Hepatocyte (in vitro differentiated cells): ENCODE data around the gene DCAF8L1.
"Not testable (repeated sequence)": the region's sequence is repeated elsewhere in the genome, so short reads cannot be mapped to it uniquely, and the experiment has no call there.

Experiments
- EZH2 ChIP-seq: fragments of 200-600 bp; sonication (generic); IDR thresholded peaks from 2 replicates; pipeline ENCODE4 v1.6.1; 2016; ENCODE audit warnings: antibody characterized with exemption, mild to moderate bottlenecking, borderline replicate concordance
- EZH2phosphoT487 ChIP-seq: fragments of 200-600 bp; sonication (generic); IDR thresholded peaks from one replicate; pipeline ENCODE4 v1.6.1; 2018; ENCODE audit warnings: antibody characterized with exemption, mild to moderate bottlenecking, low read depth, moderate library complexity; ENCODE audit not compliant: unreplicated experiment, severe bottlenecking
- TF ChIP-seq, protein P1 (sequence below): fragments of 200-600 bp; sonication (generic); IDR thresholded peaks from 2 replicates; pipeline ENCODE4 v1.5.1; 2016; ENCODE audit warnings: antibody characterized with exemption, mild to moderate bottlenecking; ENCODE audit not compliant: poor library complexity

DNA sequence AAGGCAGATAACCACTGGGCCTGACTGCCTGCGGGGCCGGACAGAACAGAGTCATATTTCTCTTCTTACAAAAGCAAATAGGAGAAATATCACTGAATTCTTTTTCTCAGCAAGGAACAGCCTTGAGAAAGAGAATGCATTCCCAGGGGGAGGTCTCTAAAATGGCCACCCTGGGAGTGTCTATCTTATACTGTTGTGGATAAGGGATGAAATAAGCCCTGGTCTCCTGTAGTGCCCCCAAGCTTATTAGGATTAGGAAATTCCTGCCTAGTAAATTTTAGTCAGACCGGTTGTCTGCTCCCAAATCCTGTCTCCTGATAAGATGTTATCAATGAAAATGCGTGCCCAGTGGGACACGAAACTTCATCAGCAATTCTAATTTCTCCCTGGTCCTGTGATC, 20.8 kb downstream of the DCAF8L1 start:
- TF ChIP-seq, protein P1, sequence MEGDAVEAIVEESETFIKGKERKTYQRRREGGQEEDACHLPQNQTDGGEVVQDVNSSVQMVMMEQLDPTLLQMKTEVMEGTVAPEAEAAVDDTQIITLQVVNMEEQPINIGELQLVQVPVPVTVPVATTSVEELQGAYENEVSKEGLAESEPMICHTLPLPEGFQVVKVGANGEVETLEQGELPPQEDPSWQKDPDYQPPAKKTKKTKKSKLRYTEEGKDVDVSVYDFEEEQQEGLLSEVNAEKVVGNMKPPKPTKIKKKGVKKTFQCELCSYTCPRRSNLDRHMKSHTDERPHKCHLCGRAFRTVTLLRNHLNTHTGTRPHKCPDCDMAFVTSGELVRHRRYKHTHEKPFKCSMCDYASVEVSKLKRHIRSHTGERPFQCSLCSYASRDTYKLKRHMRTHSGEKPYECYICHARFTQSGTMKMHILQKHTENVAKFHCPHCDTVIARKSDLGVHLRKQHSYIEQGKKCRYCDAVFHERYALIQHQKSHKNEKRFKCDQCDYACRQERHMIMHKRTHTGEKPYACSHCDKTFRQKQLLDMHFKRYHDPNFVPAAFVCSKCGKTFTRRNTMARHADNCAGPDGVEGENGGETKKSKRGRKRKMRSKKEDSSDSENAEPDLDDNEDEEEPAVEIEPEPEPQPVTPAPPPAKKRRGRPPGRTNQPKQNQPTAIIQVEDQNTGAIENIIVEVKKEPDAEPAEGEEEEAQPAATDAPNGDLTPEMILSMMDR, result not testable (repeated sequence)
- TF ChIP-seq EZH2phosphoT487, EZH2: not testable (repeated sequence)
